NCI-H748 (cell line): ENCODE data around the gene NHEJ1.
A peak's percentile ranks its signal among the peaks of the same experiment; 100 is the strongest.

ENCODE experiments used
- DNase-seq: peaks from one replicate; lab custom pipeline; 2025; ENCODE audit not compliant: unreplicated experiment; lab: John Stamatoyannopoulos, UW

NHEJ1 gene

DNA sequence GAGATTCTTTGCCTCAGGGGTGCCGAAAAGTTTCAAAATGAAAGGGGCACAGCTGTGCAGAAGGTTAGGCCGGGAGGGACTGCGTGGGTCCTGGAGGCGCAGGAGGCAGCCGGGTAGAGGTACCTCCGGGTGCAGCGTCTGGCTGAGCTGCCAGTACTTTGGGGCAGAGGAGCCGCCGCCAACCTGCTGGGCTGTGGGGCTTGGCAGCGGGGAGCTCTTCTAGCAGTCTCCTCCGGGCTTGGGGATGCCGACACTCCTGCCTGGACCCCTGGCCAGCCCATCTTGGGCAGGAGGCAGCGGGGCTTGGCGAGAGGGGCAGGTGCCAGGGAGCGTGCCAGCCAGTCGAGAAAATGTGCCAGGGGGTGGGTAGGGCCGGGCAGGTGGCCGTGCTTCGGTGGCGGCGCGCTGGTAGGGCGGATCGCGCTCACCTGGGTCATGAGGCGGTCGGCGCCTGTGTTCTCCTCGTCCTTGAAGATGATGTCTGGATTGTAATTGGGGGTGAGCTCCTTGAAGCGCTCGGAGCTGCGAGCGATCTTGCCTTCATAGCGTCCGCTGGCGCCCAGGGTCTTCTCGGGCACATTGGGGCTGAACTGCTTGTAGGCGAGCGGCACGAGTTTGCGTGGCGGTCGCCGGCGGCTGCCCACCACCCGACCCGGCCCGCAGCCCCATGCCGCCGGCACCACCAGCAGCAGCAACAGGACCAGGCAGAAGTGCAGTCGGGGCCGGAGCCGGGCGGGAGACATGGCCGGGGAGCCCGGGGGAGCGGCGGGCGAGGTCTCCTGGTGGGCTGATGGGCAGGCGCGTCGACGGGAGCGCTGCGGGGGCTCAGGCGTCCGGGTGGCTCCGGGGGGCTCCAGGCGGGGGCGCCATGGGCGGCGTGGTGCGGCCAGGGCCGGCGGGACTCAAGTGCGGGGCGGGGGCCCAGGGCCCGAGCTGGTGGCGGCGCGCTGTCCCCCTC is 100.6 kb downstream of the NHEJ1 start:
- peak; percentile 35 for DNase-seq

- no peak for DNase-seq
These were observed 101.3 kb downstream of the NHEJ1 start for GRCh38 chr2:219059375-219059724.

DNA sequence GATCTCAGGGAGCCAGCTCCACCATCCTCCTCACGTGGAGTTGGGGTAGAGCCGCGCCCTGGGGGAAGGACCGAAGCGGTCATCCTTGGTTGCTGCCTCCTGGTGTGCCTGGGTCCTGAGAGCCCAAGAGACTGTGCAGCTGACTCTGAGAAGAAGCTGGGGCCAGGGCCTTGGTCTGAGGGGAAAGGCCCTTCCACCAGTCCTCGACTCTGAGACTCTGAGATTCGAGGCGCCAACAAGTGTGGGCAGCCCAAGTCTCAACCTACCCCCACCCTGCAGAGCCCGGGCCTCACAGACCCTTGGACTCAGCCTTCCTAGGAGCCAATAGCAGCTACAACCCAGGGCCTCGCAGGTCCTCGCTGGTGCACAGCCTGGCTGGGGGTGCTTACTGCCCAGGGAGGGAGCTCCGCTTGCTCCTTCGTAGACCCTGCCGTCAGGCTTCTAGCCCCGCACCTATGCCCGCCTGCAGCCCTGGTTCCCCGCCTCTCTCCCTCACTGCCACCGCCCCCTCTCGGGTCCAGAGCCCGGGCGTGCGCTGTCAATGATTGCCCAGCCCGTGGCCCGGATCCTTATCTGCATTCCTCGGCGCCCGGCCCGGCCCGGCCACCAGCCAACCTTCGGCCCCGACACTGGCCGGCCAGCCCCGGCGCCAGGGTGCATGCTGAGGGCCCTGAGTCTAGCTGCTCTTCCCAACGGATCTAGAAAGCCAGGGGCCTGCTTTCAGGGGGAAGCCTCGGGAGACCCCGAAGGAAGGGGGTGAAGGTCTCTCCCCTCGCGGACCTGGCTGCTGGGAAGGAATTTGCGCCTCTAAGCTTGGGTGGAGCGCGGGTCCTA is 101.9 kb downstream of the NHEJ1 start:
- no peak for DNase-seq

DNA sequence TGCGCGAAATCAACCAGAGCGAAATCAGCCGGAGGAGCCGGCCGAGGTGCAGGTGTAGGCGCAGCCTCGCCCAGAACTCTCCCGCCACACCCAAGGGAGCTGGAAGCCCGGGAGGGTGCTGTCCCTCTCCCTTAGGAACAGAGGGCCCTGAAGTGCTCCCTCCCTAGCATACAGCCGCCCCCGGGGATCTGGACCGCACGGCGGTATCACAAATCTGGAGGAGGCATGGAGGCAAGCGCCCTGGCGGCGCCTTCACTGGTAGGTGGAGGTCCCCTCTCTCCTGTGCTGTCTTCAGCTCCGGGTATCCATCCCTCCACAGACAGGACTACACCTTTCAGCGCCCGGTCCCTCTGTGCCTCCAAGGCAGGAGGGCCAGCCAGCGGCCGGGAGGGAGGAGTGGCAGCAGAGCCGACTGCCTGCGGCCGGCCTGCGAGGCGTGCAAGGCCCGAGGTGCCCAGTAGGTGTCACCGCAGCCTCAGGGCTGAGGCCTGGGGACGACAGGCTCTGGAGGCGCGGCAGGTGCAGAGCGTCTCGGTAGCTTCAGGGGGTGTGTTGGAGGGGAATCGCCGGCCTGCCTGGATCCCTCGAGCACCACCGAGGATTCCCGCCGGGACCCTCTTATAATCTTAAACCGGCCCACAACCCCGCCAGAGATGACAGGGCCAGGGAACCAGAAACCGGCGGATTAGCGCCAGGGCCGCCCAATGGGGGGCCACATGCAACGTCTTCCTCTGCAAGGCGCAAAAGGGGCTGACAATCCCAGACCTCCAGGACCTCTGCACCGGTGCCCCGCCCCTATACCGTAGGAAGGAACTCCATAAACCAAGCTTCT is 102.7 kb downstream of the NHEJ1 start:
- peak; percentile 87 for DNase-seq

- no peak for DNase-seq
These were observed 103.5 kb downstream of the NHEJ1 start for GRCh38 chr2:219056896-219057708.

GRCh38 chr2:219056176-219056895 is 104.3 kb downstream of the NHEJ1 start:
- no peak for DNase-seq

DNA sequence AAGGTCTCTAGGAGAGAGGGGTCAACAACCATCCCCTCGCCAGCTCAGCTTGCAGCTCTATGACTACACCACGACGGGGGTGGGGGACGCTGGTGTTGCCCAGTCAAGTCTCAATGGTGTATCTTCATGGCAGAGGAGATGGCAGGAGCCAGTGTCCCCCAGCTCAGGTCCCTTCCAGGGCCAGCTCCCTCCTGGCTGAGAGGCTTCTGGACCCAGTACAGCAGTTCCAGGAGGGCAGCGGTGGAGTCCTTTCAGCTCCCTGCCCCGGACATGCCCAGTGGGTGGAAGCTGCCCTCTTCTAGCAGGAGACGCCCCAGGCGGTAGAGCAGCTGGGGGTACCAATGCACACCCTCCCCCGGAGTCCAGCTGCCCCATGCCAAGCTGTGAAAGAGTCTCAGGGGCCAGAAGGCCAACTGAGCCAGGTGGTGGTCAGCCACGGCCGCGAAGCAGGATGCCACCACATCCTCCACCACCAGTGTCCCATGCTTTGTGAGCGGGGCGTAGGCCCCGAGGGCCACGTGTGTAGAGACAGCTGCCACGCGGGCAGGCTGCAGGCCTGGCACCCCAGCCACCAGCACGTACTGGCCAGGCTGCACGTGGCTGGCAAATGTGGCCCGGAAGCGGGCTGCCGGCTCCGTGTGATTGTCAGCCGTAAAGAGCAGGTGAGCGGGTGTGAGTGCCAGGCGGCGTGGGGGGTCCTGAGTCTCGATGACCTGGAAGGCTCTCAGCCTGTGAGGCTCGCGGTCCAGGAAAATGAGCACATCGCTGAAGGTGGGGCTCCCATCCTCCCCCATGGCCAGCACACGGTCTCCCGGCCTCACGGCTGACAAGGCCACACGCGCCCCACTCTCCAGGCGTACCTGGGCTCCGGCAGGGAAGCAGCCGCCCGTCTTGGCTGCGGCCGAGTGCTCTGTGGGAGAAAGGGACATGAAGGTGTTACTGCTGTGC is 105.4 kb downstream of the NHEJ1 start:
- no peak for DNase-seq

- DNase-seq, result no peak
These were observed 111.3 kb downstream of the NHEJ1 start for GRCh38 chr2:219049282-219049681.

DNA sequence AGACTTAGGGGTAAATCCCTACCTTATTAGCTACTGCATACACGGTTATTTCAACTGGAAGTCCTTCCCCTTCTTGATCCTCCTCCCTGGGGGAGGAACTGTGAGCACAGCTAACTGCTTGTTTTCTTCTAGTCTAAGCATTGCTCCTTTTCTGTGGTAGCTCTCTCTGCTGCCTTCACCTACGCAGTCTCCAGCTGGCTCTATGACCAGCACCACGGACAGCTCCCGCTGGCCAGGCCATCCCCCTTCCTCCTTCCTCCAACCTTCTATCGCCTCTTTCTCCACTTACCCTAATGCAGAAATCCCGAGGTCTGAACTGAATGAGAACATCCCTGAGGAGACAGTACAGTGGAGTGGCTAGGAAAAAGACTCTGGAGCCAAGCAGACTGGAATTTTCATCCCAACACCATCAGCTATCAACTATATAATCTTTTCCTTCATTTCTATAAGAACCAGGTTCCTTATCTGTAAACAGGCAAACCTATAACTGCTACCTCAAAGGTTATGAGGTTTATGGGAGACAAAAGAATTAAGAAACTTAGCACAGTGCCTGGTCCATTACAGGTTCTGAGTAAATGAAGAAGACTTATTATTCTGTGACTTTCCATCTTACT is 114.6 kb downstream of the NHEJ1 start:
- DNase-seq, result no peak

- DNase-seq, result no peak
These were observed 117.9 kb downstream of the NHEJ1 start for GRCh38 chr2:219042750-219043149.

- no peak for DNase-seq
These were observed 118.5 kb downstream of the NHEJ1 start for GRCh38 chr2:219042157-219042556.

DNA sequence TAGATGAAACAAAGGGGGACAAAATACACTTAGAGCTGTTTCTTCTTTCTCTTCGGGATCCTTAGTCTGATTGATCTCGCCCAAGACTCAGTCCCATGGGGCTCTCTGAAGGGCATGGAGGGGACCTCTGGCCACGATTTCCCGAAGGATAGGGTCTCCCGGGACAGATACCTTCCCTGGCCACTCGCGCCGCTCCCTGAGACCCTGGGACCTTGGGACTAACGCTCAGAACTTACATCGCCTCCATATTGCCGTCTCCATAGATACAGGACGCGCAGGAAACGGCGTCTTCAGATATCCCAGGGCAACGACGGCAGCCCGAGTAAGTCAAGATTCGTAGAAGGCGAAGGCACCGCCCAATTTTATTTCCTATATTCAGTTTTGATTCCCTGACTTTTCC is 119.4 kb downstream of the NHEJ1 start, which contains the start of gene CFAP65:
CFAP65 (minus strand) TSS at position 265 of the 400 bp plus-strand sequence. CDS start 2,468 bp downstream, outside the sequence.
- DNase-seq, result peak; percentile 76

DNA sequence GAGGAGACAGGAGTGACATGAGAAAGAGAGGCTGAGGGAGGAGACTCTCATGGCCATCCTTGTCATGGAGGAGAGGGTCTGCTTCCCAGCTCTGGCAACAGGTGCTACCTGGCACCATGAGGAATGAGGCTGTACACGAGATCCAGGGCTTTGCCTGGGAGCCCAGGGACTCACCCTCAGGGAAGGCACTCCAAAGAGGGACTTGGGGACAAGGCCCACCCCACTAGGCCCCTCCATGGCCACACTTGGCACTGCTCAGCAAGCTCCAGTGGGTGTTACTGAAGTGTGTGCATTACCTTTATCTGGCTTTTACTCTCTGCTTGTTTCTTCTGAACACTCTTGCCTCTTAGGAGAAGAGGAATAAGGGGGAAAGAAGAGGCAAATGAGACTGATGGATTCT is 122.0 kb downstream of the NHEJ1 start:
- no peak for DNase-seq

DNA sequence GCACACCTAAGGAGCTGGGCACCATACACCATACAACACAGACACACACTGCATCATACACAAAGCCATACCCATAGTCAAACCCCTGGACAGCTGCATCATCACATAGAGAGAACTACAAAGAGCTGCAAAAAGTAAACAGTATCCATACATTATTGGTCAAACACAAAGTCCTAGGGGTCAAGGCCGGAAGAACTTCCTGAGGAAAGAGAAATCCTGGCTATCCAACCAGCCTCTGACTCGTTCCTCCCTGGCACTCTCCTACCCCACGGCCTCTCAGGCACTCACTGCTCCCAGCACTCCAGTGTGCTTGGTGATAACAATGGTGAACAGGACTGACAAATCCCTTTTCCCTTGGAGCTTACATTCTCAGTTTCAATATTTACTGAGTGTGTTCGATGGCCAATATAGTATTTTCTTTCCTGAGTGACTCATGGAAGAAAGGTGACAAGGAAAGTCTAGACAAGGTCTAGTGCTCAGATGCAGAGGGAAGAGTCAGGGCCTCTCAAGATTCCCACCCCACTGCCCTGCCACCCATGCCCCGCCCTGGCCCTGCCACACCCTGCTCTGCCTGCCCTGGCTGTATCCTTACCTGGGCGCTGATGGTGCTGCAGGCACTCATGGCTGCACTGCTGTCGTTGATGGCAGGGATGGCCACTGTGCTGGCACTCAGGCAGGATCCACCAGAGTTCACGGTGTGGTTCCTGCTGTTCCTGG is 122.7 kb downstream of the NHEJ1 start:
- no peak for DNase-seq

DNA sequence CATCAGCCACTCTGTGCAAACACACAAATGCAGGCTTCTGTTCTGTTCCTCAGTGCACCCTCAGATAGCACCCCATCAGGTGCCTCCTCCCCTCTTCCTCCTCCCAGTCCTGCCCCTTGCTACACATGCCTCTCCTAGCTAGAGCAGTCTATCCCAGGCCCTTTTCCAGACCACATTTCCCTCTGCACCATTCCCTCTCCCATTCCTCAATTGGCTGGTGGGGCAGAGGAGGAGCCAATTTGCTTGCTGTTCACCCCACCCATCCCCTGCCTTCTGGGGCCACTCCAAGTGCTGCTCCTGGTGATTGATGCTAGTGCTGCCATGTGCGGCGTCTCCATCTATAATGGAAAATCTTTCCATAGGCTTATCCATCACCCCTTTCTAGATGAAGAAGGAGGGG is 124.7 kb downstream of the NHEJ1 start:
- no peak for DNase-seq

- no peak for DNase-seq
These were observed 125.8 kb downstream of the NHEJ1 start for GRCh38 chr2:219034823-219035222.

- no peak for DNase-seq
These were observed 128.4 kb downstream of the NHEJ1 start for GRCh38 chr2:219032051-219032745.
